ENCODE data around the gene CPXM1.

DNA sequence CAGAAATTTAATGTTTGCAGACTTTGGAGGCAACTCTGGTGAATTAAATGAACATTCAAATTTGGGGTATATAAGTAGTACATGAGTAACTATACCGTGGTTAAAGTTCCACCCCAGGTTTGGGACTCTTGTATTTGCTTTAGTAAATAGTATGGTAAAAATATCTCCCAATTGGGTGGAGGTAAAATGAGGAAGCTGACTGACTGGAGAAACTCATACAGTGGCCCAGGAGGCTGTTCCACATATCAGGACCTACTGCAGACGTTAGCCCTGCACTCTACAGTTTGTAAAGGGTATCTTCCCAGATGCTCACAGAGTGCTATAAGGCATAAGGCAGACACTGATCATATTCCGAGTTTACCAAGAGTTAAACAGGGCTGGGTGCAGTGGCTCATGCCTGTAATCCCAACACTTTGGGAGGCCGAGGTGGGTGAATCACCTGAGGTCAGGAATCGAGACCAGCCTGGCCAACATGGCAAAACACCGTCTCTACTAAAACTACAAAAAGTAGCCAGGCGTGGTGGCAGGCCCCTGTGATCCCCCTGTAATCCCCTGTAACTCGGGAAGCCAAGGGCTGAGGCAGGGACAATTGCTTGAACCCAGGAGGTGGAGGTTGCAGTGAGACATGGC lies 53.7 kb downstream of the CPXM1 start:
- TF ChIP-seq, protein P1, sequence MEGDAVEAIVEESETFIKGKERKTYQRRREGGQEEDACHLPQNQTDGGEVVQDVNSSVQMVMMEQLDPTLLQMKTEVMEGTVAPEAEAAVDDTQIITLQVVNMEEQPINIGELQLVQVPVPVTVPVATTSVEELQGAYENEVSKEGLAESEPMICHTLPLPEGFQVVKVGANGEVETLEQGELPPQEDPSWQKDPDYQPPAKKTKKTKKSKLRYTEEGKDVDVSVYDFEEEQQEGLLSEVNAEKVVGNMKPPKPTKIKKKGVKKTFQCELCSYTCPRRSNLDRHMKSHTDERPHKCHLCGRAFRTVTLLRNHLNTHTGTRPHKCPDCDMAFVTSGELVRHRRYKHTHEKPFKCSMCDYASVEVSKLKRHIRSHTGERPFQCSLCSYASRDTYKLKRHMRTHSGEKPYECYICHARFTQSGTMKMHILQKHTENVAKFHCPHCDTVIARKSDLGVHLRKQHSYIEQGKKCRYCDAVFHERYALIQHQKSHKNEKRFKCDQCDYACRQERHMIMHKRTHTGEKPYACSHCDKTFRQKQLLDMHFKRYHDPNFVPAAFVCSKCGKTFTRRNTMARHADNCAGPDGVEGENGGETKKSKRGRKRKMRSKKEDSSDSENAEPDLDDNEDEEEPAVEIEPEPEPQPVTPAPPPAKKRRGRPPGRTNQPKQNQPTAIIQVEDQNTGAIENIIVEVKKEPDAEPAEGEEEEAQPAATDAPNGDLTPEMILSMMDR (IDR thresholded peaks at IDR 0.05; ENCODE audit: insufficient read depth, low read length, poor library complexity, severe bottlenecking) = no peak
- TF ChIP-seq EZH2phosphoT487 (conservative IDR thresholded peaks at IDR 0.05; ENCODE audit: low read length) = no peak
